Natural killer cell (primary cell): ENCODE measurements around the gene TAS2R9. TPM values are rescaled to one million over a fixed set of nuclear protein-coding genes. Genes with fewer than 3 reads are reported as not detected.
"Not testable (repeated sequence)": the region's sequence is repeated elsewhere in the genome, so short reads cannot be mapped to it uniquely, and the experiment has no call there.

Experiments used
- ATAC-seq, 3 donors: fragments of 150-1000 bp in 2 of 3; fragments of 200-7000 bp in 1 of 3; cut with Tn5 transposase; 1 replicate in 1 of 3; 2 replicates in 2 of 3; pipeline ENCODE4 v1.10.0; 2021; ENCODE audit warnings: mild to moderate bottlenecking in 2 of 3, moderate library complexity in 2 of 3
- DNase-seq, 2 donors: peaks; one replicate each; pipeline versions ENCODE4 v3.0.0 to v3.0.0-alpha.2; 2013 to 2021; ENCODE audit warnings: mixed read lengths in 1 of 2
- H3K27ac ChIP-seq: one replicate; pipeline ENCODE4 v1.5.1; 2013; ENCODE audit warnings: mild to moderate bottlenecking, low read length
- H3K27me3 ChIP-seq: one replicate; pipeline ENCODE4 v1.6.1; 2013; ENCODE audit warnings: low read length; ENCODE audit not compliant: control insufficient read depth, insufficient read depth
- H3K36me3 ChIP-seq: one replicate; pipeline ENCODE4 v1.6.1; 2013; ENCODE audit warnings: low read length; ENCODE audit not compliant: control insufficient read depth, insufficient read depth
- H3K4me1 ChIP-seq: one replicate; pipeline ENCODE4 v1.6.1; 2013; ENCODE audit warnings: low read length; ENCODE audit not compliant: control insufficient read depth, insufficient read depth
- H3K4me3 ChIP-seq: one replicate; pipeline ENCODE4 v1.5.1; 2013; ENCODE audit warnings: low read length
- H3K9me3 ChIP-seq: one replicate; pipeline ENCODE4 v1.6.1; 2013; ENCODE audit warnings: low read length; ENCODE audit not compliant: control insufficient read depth, insufficient read depth
- H3K27ac Mint-ChIP-seq, 2 donors: one replicate each; pipeline ENCODE4 v1.8.0; 2022; ENCODE audit warnings: mild to moderate bottlenecking in 2 of 2, mixed read lengths in 2 of 2, moderate library complexity in 1 of 2
- H3K27me3 Mint-ChIP-seq, 2 donors: one replicate each; pipeline ENCODE4 v1.8.0; 2022; ENCODE audit warnings: low read depth in 2 of 2, mixed read lengths in 2 of 2
- H3K36me3 Mint-ChIP-seq: one replicate; pipeline ENCODE4 v1.8.0; 2022; ENCODE audit warnings: mixed read lengths
- H3K4me1 Mint-ChIP-seq, 2 donors: one replicate each; pipeline ENCODE4 v1.8.0; 2022; ENCODE audit warnings: mixed read lengths in 2 of 2
- H3K4me3 Mint-ChIP-seq: one replicate; pipeline ENCODE4 v1.8.0; 2022; ENCODE audit warnings: mild to moderate bottlenecking, moderate library complexity, mixed read lengths
- H3K9me3 Mint-ChIP-seq, 2 donors: one replicate each; pipeline ENCODE4 v1.8.0; 2022; ENCODE audit warnings: mixed read lengths in 2 of 2
- WGBS: methylation state at CpG from one replicate; pipeline ENCODE4 v1.1.7; 2013; ENCODE audit warnings: missing lambda C conversion rate; ENCODE audit not compliant: insufficient coverage; 5-methylcytosine and 5-hydroxymethylcytosine counted together
- intact Hi-C: fragments of 100-400 bp; cut with micrococcal nuclease; formaldehyde crosslinking; loops from one replicate; pipeline ENCODE4 v1.14.2; 2022
- total RNA-seq, 4 donors: library from RNA; stranded (reverse); fragments of 120-200 nt in 1 of 4; gene quantifications; one replicate each; pipeline versions ENCODE4 v1.2.3 to v1.2.4, GENCODE V29; 2013 to 2022
- TF ChIP-seq, protein P1 (sequence below): fragments of 200-600 bp; IDR thresholded peaks from one replicate; pipeline ENCODE4 v1.8.0; 2022; ENCODE audit warnings: antibody characterized with exemption

TAS2R9 gene
- total RNA-seq, 3 donors from 2014 or later (not counting 1 experiment from before 2014, with no cell fraction given) = not detected

DNA sequence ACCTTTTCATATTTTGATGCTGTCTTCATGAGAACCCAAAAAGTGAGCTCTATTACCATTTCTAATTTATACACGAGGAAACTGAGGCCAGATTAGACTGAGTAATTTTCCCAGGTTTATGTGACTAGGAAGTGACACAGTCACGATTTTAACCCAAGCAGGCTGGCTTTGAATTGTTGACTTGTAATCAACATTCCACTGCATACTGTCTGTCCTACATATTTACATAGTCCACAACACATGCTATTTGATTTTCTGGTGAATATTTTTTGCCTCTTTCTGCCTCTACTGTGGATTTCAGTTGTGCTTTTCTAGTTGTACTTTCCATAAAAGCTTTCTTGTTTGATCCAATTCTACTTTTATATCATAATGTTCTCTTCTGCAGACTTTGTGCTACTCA lies 15.7 kb downstream of the TAS2R9 start:
- H3K36me3 Mint-ChIP-seq = no peaks in the 10 kb centered on the region
- WGBS = 82% methylated on average over 2 of the region's 2 CpGs

DNA sequence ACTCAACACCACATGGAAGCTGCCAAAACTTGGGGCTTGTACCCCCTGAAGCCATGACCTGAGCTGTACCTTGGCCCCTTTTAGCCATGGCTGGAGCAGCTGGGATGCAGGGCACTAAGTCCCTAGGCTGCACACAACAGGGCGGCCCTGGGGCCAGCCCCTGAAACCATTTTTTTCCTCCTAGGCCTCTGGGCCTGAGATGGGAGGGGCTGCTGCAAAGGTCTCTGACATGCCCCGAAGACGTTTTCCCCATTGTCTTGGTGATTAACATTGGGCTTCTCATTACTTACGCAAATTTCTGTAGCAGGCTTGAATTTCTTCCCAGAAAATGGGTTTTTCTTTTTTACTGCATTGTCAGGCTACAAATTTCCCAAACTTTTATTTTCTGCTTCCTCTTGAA lies 18.2 kb downstream of the TAS2R9 start:
- not testable (repeated sequence) for H3K36me3 ChIP-seq, H3K4me1 Mint-ChIP-seq, H3K4me3 Mint-ChIP-seq

More for the DNA sequence above, 15.7 kb downstream of the TAS2R9 start:
- no peak overlapping the region for H3K4me3 Mint-ChIP-seq
- no peaks in the 10 kb centered on the region for H3K9me3 ChIP-seq
- no peaks in the 10 kb centered on the region for H3K4me1 Mint-ChIP-seq
- ATAC-seq = no peak
- no peak for DNase-seq
- no peaks in the 10 kb centered on the region for H3K9me3 Mint-ChIP-seq
- H3K27ac ChIP-seq = no peak overlapping the region
- H3K4me1 ChIP-seq = no peaks in the 10 kb centered on the region
- H3K4me3 ChIP-seq = no peak overlapping the region
- intact Hi-C loops = no loop called here
- TF ChIP-seq, protein P1, sequence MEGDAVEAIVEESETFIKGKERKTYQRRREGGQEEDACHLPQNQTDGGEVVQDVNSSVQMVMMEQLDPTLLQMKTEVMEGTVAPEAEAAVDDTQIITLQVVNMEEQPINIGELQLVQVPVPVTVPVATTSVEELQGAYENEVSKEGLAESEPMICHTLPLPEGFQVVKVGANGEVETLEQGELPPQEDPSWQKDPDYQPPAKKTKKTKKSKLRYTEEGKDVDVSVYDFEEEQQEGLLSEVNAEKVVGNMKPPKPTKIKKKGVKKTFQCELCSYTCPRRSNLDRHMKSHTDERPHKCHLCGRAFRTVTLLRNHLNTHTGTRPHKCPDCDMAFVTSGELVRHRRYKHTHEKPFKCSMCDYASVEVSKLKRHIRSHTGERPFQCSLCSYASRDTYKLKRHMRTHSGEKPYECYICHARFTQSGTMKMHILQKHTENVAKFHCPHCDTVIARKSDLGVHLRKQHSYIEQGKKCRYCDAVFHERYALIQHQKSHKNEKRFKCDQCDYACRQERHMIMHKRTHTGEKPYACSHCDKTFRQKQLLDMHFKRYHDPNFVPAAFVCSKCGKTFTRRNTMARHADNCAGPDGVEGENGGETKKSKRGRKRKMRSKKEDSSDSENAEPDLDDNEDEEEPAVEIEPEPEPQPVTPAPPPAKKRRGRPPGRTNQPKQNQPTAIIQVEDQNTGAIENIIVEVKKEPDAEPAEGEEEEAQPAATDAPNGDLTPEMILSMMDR = no peak
- peaks cover 19% of the 10 kb centered on the region in 2 donors for H3K27me3 Mint-ChIP-seq
- H3K27ac Mint-ChIP-seq = no peak overlapping the region
- H3K36me3 ChIP-seq = no peaks in the 10 kb centered on the region
- H3K27me3 ChIP-seq = peaks cover 4% of the 10 kb centered on the region

DNA sequence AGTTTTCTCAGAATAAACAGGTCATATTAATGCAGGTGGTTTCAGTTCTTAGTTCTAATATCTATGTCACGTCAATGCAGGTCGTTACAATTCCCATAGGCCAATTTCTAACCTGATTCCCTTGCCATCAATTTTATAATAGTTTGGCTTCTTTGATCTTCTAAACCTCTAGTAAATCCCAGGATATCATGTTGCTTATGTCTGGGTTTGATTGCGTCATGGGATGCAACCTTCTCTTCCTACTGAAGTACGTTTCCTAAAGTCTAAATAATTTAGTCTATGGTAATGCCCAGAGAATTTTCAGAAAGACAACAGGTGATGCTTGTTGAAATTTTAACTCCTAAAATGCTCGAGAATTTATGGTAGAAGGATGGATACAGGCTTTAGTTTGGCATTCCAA lies 26.7 kb downstream of the TAS2R9 start:
- Mint-ChIP-seq H3K27ac (no peak overlapping the region), H3K4me3 (no peak overlapping the region), H3K27me3 (peaks cover 5 to 12% of the 10 kb centered on the region in 2 donors), H3K36me3 (no peaks in the 10 kb centered on the region), H3K4me1 (no peaks in the 10 kb centered on the region), H3K9me3 (no peaks in the 10 kb centered on the region)
- 83% methylated on average over 5 of the region's 5 CpGs for WGBS
- Histone ChIP-seq H3K27ac (no peak overlapping the region), H3K9me3 (no peaks in the 10 kb centered on the region), H3K4me1 (no peaks in the 10 kb centered on the region), H3K27me3 (no peaks in the 10 kb centered on the region), H3K4me3 (no peak overlapping the region), H3K36me3 (no peaks in the 10 kb centered on the region)
- intact Hi-C loops = no loop called here
- DNase-seq = no peak
- TF ChIP-seq, protein P1 = no peak
- no peak for ATAC-seq

More for the DNA sequence above, 18.2 kb downstream of the TAS2R9 start:
- H3K9me3 ChIP-seq, ATAC-seq, DNase-seq, intact Hi-C loops, H3K4me1 ChIP-seq, H3K27ac Mint-ChIP-seq, H3K27me3 ChIP-seq, H3K36me3 Mint-ChIP-seq, H3K27ac ChIP-seq, H3K4me3 ChIP-seq, H3K9me3 Mint-ChIP-seq: not testable (repeated sequence)
- WGBS = 90% methylated on average over 4 of the region's 4 CpGs
- H3K27me3 Mint-ChIP-seq = peaks cover 17% of the 10 kb centered on the region in 2 donors

DNA sequence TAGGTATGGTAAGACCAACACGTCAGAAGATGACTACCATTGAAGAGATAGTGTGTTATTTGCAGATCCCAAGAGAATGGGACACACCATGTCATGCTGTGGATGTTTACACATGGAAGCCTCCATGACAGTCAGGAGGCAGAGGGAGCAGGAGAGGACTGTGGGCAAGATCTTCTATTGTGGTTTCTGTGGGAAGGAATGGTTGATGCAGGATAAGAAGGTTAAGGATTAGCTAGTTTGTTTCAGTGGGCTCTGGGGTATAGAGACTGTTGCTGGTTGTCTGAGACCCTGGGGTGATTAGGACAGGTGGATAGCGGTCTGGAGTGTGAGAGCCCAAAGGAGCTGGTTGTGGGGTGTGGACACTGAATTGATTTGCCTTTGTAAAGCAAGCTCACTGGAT lies 30.9 kb downstream of the TAS2R9 start:
- no peak for ATAC-seq
- H3K9me3 Mint-ChIP-seq = no peaks in the 10 kb centered on the region
- Histone ChIP-seq H3K27ac (no peak overlapping the region), H3K36me3 (no peaks in the 10 kb centered on the region), H3K4me1 (no peaks in the 10 kb centered on the region), H3K9me3 (no peaks in the 10 kb centered on the region), H3K27me3 (peaks cover 5% of the 10 kb centered on the region), H3K4me3 (no peak overlapping the region)
- H3K4me1 Mint-ChIP-seq = no peaks in the 10 kb centered on the region
- no peak for DNase-seq
- TF ChIP-seq, protein P1 = no peak
- H3K36me3 Mint-ChIP-seq = no peaks in the 10 kb centered on the region
- no peak overlapping the region for H3K27ac Mint-ChIP-seq
- 97% methylated on average over 2 of the region's 2 CpGs for WGBS
- no peak overlapping the region for H3K4me3 Mint-ChIP-seq
- intact Hi-C loops = loop anchor here (10.0 kb wide), 1 partner anchor 1256 kb away; no protein-coding TSS in a partner anchor
- H3K27me3 Mint-ChIP-seq = peaks cover 16 to 18% of the 10 kb centered on the region in 2 donors
